Measurements from ENCODE around the gene ERBB4.

The ERBB4 gene

GRCh38 chr2:211611061-211611518, 927.5 kb downstream of the ERBB4 start:
- no peaks in the 10 kb centered on the region for H3K79me1 ChIP-seq (ENCODE audit: low read depth, low read length)
- H2BK15ac ChIP-seq (ENCODE audit: low read length) = no peak overlapping the region
- no peak for DNase-seq (ENCODE audit: low spot score)
- no peak overlapping the region for H2BK12ac ChIP-seq (ENCODE audit: low read length)
- WGBS, 2 donors (ENCODE audit: extremely low coverage in 2 of 2, insufficient read length in 2 of 2, insufficient replicate concordance in 1 of 2) = no CpG with 5 or more reads among the region's 6 CpGs
- H4K8ac ChIP-seq (ENCODE audit: low read depth, low read length) = no peak overlapping the region
- no peak overlapping the region for H2AK5ac ChIP-seq (ENCODE audit: low read depth, low read length)
- no peak overlapping the region for H2BK5ac ChIP-seq (ENCODE audit: low read length)
- no peaks in the 10 kb centered on the region for H3K27me3 ChIP-seq (ENCODE audit: control insufficient read depth in 3 of 3, insufficient read depth in 3 of 3, low read depth in 1 of 3, low read length in 3 of 3)
- H3K23ac ChIP-seq (ENCODE audit: low read depth, low read length, poor library complexity) = no peak overlapping the region
- no peak overlapping the region for H3K14ac ChIP-seq (ENCODE audit: low read length)
- no peak overlapping the region for H3K9ac ChIP-seq (ENCODE audit: low read depth, low read length, poor library complexity)
- no peak overlapping the region for H3K4ac ChIP-seq (ENCODE audit: low read length)
- H3K36me3 ChIP-seq (replicated peaks in 1 of 2; ENCODE audit: control insufficient read depth in 2 of 2, insufficient read depth in 2 of 2, low read length in 2 of 2) = no peaks in the 10 kb centered on the region
- no peak overlapping the region for H3K18ac ChIP-seq (ENCODE audit: low read length)
- H2AFZ ChIP-seq (ENCODE audit: low read length) = no peak overlapping the region
- peaks cover 4% of the 10 kb centered on the region in 2 donors for H3K4me1 ChIP-seq (ENCODE audit: control insufficient read depth in 2 of 2, insufficient read depth in 1 of 2, low read depth in 1 of 2, low read length in 2 of 2)
- H2BK120ac ChIP-seq (ENCODE audit: low read depth, low read length) = no peak overlapping the region
- H3K27ac ChIP-seq (replicated peaks; ENCODE audit: low read length) = no peak overlapping the region
- H3K4me2 ChIP-seq (ENCODE audit: insufficient read depth, low read length, poor library complexity, severe bottlenecking) = no peak overlapping the region
- no peak overlapping the region for H3K4me3 ChIP-seq (ENCODE audit: low read length in 2 of 2)
- no peak overlapping the region for H4K91ac ChIP-seq (ENCODE audit: low read depth, low read length, poor library complexity)
- no peaks in the 10 kb centered on the region for H3K9me3 ChIP-seq (replicated peaks in 1 of 2; ENCODE audit: control insufficient read depth in 2 of 2, insufficient read depth in 1 of 2, low read depth in 1 of 2, low read length in 2 of 2)

DNA sequence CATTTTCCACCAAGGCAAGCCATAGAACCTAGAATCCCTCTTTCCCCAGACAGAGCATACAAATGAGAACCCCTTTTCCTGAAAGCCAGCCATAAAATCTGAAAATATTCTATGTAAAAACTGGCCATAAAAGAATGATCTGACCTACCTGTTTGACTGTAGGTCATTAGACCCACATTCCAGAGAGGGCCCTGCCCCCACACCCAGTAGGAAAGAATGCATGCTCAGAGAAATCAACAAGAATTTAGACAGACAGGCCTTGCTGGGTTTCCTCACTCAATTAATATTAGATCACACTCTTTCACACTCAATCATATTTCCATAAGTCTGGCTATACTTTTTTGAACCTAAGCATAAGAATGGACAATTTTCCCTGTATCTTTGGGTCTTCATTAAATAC, 929.5 kb downstream of the ERBB4 start:
- no peak overlapping the region for H3K27ac ChIP-seq (replicated peaks; ENCODE audit: low read length)
- H3K23ac ChIP-seq (ENCODE audit: low read depth, low read length, poor library complexity) = no peak overlapping the region
- H2BK15ac ChIP-seq (ENCODE audit: low read length) = no peak overlapping the region
- no peak overlapping the region for H4K8ac ChIP-seq (ENCODE audit: low read depth, low read length)
- H3K27me3 ChIP-seq (ENCODE audit: control insufficient read depth in 3 of 3, insufficient read depth in 3 of 3, low read depth in 1 of 3, low read length in 3 of 3) = no peaks in the 10 kb centered on the region
- H2AK5ac ChIP-seq (ENCODE audit: low read depth, low read length) = no peak overlapping the region
- no peak overlapping the region for H3K4me2 ChIP-seq (ENCODE audit: insufficient read depth, low read length, poor library complexity, severe bottlenecking)
- no peak overlapping the region for H3K4ac ChIP-seq (ENCODE audit: low read length)
- H2BK12ac ChIP-seq (ENCODE audit: low read length) = no peak overlapping the region
- H2BK120ac ChIP-seq (ENCODE audit: low read depth, low read length) = no peak overlapping the region
- no peak overlapping the region for H3K9ac ChIP-seq (ENCODE audit: low read depth, low read length, poor library complexity)
- H3K4me1 ChIP-seq (ENCODE audit: control insufficient read depth in 2 of 2, insufficient read depth in 1 of 2, low read depth in 1 of 2, low read length in 2 of 2) = peaks cover 0 to 2% of the 10 kb centered on the region in 2 donors
- no peak overlapping the region for H2AFZ ChIP-seq (ENCODE audit: low read length)
- H3K4me3 ChIP-seq (ENCODE audit: low read length in 2 of 2) = no peak overlapping the region
- H3K18ac ChIP-seq (ENCODE audit: low read length) = no peak overlapping the region
- H3K9me3 ChIP-seq (replicated peaks in 1 of 2; ENCODE audit: control insufficient read depth in 2 of 2, insufficient read depth in 1 of 2, low read depth in 1 of 2, low read length in 2 of 2) = no peaks in the 10 kb centered on the region
- H2BK5ac ChIP-seq (ENCODE audit: low read length) = no peak overlapping the region
- H3K14ac ChIP-seq (ENCODE audit: low read length) = no peak overlapping the region
- DNase-seq (ENCODE audit: low spot score) = no peak
- no peak overlapping the region for H4K91ac ChIP-seq (ENCODE audit: low read depth, low read length, poor library complexity)
- no peaks in the 10 kb centered on the region for H3K79me1 ChIP-seq (ENCODE audit: low read depth, low read length)
- H3K36me3 ChIP-seq (replicated peaks in 1 of 2; ENCODE audit: control insufficient read depth in 2 of 2, insufficient read depth in 2 of 2, low read length in 2 of 2) = no peaks in the 10 kb centered on the region

GRCh38 chr2:211599146-211599545, 939.5 kb downstream of the ERBB4 start:
- Histone ChIP-seq H4K8ac (ENCODE audit: low read depth, low read length) (no peak overlapping the region), H2BK15ac (ENCODE audit: low read length) (no peak overlapping the region), H3K4ac (ENCODE audit: low read length) (no peak overlapping the region), H2BK120ac (ENCODE audit: low read depth, low read length) (no peak overlapping the region), H3K79me1 (ENCODE audit: low read depth, low read length) (no peaks in the 10 kb centered on the region), H3K27ac (replicated peaks; ENCODE audit: low read length) (no peak overlapping the region), H3K9ac (ENCODE audit: low read depth, low read length, poor library complexity) (no peak overlapping the region), H2BK12ac (ENCODE audit: low read length) (no peak overlapping the region), H3K18ac (ENCODE audit: low read length) (no peak overlapping the region), H3K27me3 (ENCODE audit: control insufficient read depth in 3 of 3, insufficient read depth in 3 of 3, low read depth in 1 of 3, low read length in 3 of 3) (no peaks in the 10 kb centered on the region), H2BK5ac (ENCODE audit: low read length) (no peak overlapping the region), H3K4me1 (ENCODE audit: control insufficient read depth in 2 of 2, insufficient read depth in 1 of 2, low read depth in 1 of 2, low read length in 2 of 2) (peaks cover 3 to 21% of the 10 kb centered on the region in 2 donors), H3K36me3 (replicated peaks in 1 of 2; ENCODE audit: control insufficient read depth in 2 of 2, insufficient read depth in 2 of 2, low read length in 2 of 2) (no peaks in the 10 kb centered on the region), H3K4me2 (ENCODE audit: insufficient read depth, low read length, poor library complexity, severe bottlenecking) (no peak overlapping the region), H3K9me3 (replicated peaks in 1 of 2; ENCODE audit: control insufficient read depth in 2 of 2, insufficient read depth in 1 of 2, low read depth in 1 of 2, low read length in 2 of 2) (peaks cover 0 to 21% of the 10 kb centered on the region in 2 donors), H3K23ac (ENCODE audit: low read depth, low read length, poor library complexity) (no peak overlapping the region), H3K14ac (ENCODE audit: low read length) (no peak overlapping the region), H2AFZ (ENCODE audit: low read length) (no peak overlapping the region), H4K91ac (ENCODE audit: low read depth, low read length, poor library complexity) (no peak overlapping the region), H2AK5ac (ENCODE audit: low read depth, low read length) (no peak overlapping the region), H3K4me3 (ENCODE audit: low read length in 2 of 2) (no peak overlapping the region)
- no CpG with 5 or more reads among the region's 3 CpGs for WGBS, 2 donors (ENCODE audit: extremely low coverage in 2 of 2, insufficient read length in 2 of 2, insufficient replicate concordance in 1 of 2)
- DNase-seq (ENCODE audit: low spot score) = no peak

DNA sequence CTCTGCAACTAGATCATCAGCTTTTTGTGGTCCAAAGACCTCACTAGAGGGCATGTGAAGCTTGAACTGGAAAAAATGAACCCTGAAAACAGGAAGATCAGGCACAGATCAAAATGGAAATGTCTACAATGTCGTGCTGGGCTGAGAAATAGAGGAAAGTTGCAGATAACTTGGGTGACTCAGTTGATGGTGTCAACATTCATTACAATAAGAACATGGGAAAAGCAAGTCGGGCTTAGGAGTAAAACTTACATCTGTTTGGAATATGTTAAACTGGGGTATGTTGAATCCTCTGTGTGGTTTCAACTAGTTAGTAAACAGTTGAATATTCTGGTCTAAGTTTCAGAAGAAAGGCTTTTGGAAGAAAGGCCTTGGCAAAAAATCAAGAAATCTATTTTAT, 940.4 kb downstream of the ERBB4 start:
- Histone ChIP-seq H3K9ac (ENCODE audit: low read depth, low read length, poor library complexity) (no peak overlapping the region), H2BK5ac (ENCODE audit: low read length) (no peak overlapping the region), H3K14ac (ENCODE audit: low read length) (no peak overlapping the region), H3K36me3 (replicated peaks in 1 of 2; ENCODE audit: control insufficient read depth in 2 of 2, insufficient read depth in 2 of 2, low read length in 2 of 2) (no peaks in the 10 kb centered on the region), H3K18ac (ENCODE audit: low read length) (no peak overlapping the region), H2AK5ac (ENCODE audit: low read depth, low read length) (no peak overlapping the region), H2BK120ac (ENCODE audit: low read depth, low read length) (no peak overlapping the region), H3K9me3 (replicated peaks in 1 of 2; ENCODE audit: control insufficient read depth in 2 of 2, insufficient read depth in 1 of 2, low read depth in 1 of 2, low read length in 2 of 2) (peaks cover 0 to 21% of the 10 kb centered on the region in 2 donors), H3K4ac (ENCODE audit: low read length) (no peak overlapping the region), H2AFZ (ENCODE audit: low read length) (peak overlapping the region; percentile 12), H3K4me2 (ENCODE audit: insufficient read depth, low read length, poor library complexity, severe bottlenecking) (no peak overlapping the region), H3K27ac (replicated peaks; ENCODE audit: low read length) (no peak overlapping the region), H4K8ac (ENCODE audit: low read depth, low read length) (no peak overlapping the region), H3K27me3 (ENCODE audit: control insufficient read depth in 3 of 3, insufficient read depth in 3 of 3, low read depth in 1 of 3, low read length in 3 of 3) (no peaks in the 10 kb centered on the region), H3K23ac (ENCODE audit: low read depth, low read length, poor library complexity) (no peak overlapping the region), H3K4me1 (ENCODE audit: control insufficient read depth in 2 of 2, insufficient read depth in 1 of 2, low read depth in 1 of 2, low read length in 2 of 2) (peaks cover 3 to 21% of the 10 kb centered on the region in 2 donors), H3K4me3 (ENCODE audit: low read length in 2 of 2) (no peak overlapping the region), H2BK12ac (ENCODE audit: low read length) (no peak overlapping the region), H4K91ac (ENCODE audit: low read depth, low read length, poor library complexity) (no peak overlapping the region), H2BK15ac (ENCODE audit: low read length) (no peak overlapping the region), H3K79me1 (ENCODE audit: low read depth, low read length) (no peaks in the 10 kb centered on the region)
- DNase-seq (ENCODE audit: low spot score) = no peak
- WGBS, 2 donors (ENCODE audit: extremely low coverage in 2 of 2, insufficient read length in 2 of 2, insufficient replicate concordance in 1 of 2) = no CpG with 5 or more reads among the region's 2 CpGs

Data from neuronal stem cell (in vitro differentiated cells).